ENCODE data around the gene SHROOM3. TPM values are rescaled to one million over a fixed set of nuclear protein-coding genes. Genes with fewer than 3 reads are reported as not detected.

SHROOM3 gene
- total RNA-seq, 1 experiment from 2014 or later, result 27.6 TPM

GRCh38 chr4:76813070-76813469, 378.0 kb downstream of the SHROOM3 start:
- Histone ChIP-seq H3K9me3 (ENCODE audit: control insufficient read depth, low read depth, low read length) (no peaks in the 10 kb centered on the region), H3K14ac (ENCODE audit: insufficient read depth, low read length) (no peak overlapping the region), H3K4me2 (ENCODE audit: insufficient read depth, insufficient read length, low read length) (no peak overlapping the region), H3K27ac (ENCODE audit: insufficient read length, low read depth, low read length) (no peak overlapping the region), H3K4ac (ENCODE audit: low read depth, low read length) (no peak overlapping the region), H2AFZ (ENCODE audit: low read length) (no peak overlapping the region), H4K8ac (replicated peaks; ENCODE audit: insufficient read length, low read depth, low read length) (no peak overlapping the region), H3K23me2 (ENCODE audit: insufficient read length, low read depth, low read length, poor library complexity, severe bottlenecking) (no peaks in the 10 kb centered on the region), H3K18ac (ENCODE audit: insufficient read length, low read depth, low read length) (no peak overlapping the region), H3K4me1 (ENCODE audit: insufficient read depth, low read length) (no peaks in the 10 kb centered on the region; the same call in 1 of the 2 replicates), H4K5ac (ENCODE audit: insufficient read length, low read depth, low read length) (no peak overlapping the region), H3T11ph (ENCODE audit: low read length) (no peak overlapping the region), H4K20me1 (ENCODE audit: control insufficient read depth, insufficient read depth, insufficient read length) (no peaks in the 10 kb centered on the region), H2BK5ac (ENCODE audit: insufficient read length, low read length) (no peak overlapping the region), H2BK120ac (ENCODE audit: low read depth, low read length, poor library complexity, severe bottlenecking) (no peak overlapping the region), H2BK15ac (ENCODE audit: low read depth, low read length) (no peak overlapping the region), H3K56ac (ENCODE audit: insufficient read length, low read depth, low read length) (no peak overlapping the region), H3K23ac (ENCODE audit: insufficient read length, low read depth, low read length) (no peak overlapping the region), H3K79me2 (ENCODE audit: insufficient read depth, low read length) (no peaks in the 10 kb centered on the region), H3K79me1 (ENCODE audit: insufficient read depth, low read depth, low read length, poor library complexity, severe bottlenecking) (no peaks in the 10 kb centered on the region), H2AK5ac (ENCODE audit: insufficient read length, low read length) (no peak overlapping the region), H2BK12ac (ENCODE audit: insufficient read length, low read depth, low read length) (no peak overlapping the region), H3K9ac (ENCODE audit: extremely low read depth, insufficient read length, low read length) (no peak overlapping the region), H4K91ac (ENCODE audit: insufficient read length, low read depth, low read length) (no peak overlapping the region), H2BK20ac (ENCODE audit: low read depth, low read length, poor library complexity, severe bottlenecking) (no peak overlapping the region), H3K27me3 (ENCODE audit: insufficient read depth, low read length) (no peaks in the 10 kb centered on the region)
- Mint-ChIP-seq H3K4me1 (peaks cover 9 to 10% of the 10 kb centered on the region in 2 experiments), H3K27me3 (ENCODE audit: low read depth) (no peaks in the 10 kb centered on the region; the same call in 1 of the 2 replicates), H3K9me3 (peaks cover 12 to 16% of the 10 kb centered on the region in 2 experiments), H3K27ac (no peak overlapping the region), H3K4me3 (no peak overlapping the region), H3K36me3 (ENCODE audit: insufficient read depth in 1 of 3, low read depth in 3 of 3) (peaks cover 4 to 9% (median 9%) of the 10 kb centered on the region in 3 experiments; a peak in 6 of 7 replicates)
- WGBS (ENCODE audit: extremely low coverage, insufficient read length, low lambda C conversion rate), result no CpG with 5 or more reads among the region's 4 CpGs
- no peak for TF ChIP-seq CTCF (conservative IDR thresholded peaks at IDR 0.05)
- no peak for DNase-seq
